Measurements from ENCODE around the gene RGPD3.
"Not testable (repeated sequence)": the region's sequence is repeated elsewhere in the genome, so short reads cannot be mapped to it uniquely, and the experiment has no call there.

RGPD3 gene

GRCh38 chr2:106468107-106468506 is at the start of gene RGPD3:
Gene RGPD3 (minus strand): TSS chr2:106468413. CDS start chr2:106468288, 125 bp downstream.
- DNase-seq (ENCODE audit: low spot score): not testable (repeated sequence)

DNA sequence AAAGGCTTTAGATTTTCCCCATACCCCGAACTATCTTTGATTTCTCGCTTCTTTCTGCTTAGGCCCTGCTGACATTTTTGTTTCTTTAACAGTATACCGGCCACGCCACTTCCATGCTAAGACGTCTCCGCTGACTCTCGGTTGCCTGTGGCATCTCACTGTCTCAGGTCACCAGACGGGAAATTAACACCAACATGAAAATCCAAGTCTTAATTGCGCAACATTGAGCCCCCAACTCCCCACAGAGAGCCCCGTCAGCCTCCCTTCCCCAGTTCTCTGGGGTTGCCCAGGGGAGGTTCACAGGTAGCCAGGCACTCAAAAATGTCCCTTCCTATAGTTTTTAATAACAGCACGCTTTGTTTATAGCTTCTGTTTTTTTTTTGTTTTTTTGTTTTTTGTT is 49.1 kb upstream of the RGPD3 start:
- DNase-seq (ENCODE audit: low spot score): no peak

- DNase-seq (ENCODE audit: low spot score): no peak
Observed at GRCh38 chr2:106516864-106517263, 48.7 kb upstream of the RGPD3 start.

- no peak for DNase-seq (ENCODE audit: low spot score)
Observed at GRCh38 chr2:106516436-106516835, 48.2 kb upstream of the RGPD3 start.

GRCh38 chr2:106514827-106515226 is 46.6 kb upstream of the RGPD3 start:
- DNase-seq (ENCODE audit: low spot score): not testable (repeated sequence)

GRCh38 chr2:106513391-106513790 is 45.2 kb upstream of the RGPD3 start:
- not testable (repeated sequence) for DNase-seq (ENCODE audit: low spot score)

- DNase-seq (ENCODE audit: low spot score): not testable (repeated sequence)
Observed at GRCh38 chr2:106511934-106512333, 43.7 kb upstream of the RGPD3 start.

GRCh38 chr2:106511476-106511901 is 43.3 kb upstream of the RGPD3 start:
- DNase-seq (ENCODE audit: low spot score): not testable (repeated sequence)

DNA sequence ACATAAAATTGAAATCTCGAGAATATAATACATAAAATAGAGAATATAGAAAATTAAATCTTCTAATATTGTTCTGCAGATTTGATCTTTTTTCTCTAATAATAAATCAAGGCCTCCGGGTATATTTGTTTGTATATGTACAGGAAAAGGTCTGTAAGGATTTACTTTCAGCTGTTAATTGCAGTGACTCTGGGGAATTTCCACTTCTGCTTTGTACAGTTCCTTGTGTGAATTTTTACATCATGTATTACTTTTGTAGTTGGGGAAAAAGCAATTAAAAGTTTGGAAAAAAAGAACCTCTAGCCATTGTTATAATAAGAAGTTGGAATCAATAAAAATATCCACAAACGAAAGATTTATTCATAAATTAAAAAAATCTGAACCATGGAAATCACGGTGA is 42.6 kb upstream of the RGPD3 start:
- not testable (repeated sequence) for DNase-seq (ENCODE audit: low spot score)

DNA sequence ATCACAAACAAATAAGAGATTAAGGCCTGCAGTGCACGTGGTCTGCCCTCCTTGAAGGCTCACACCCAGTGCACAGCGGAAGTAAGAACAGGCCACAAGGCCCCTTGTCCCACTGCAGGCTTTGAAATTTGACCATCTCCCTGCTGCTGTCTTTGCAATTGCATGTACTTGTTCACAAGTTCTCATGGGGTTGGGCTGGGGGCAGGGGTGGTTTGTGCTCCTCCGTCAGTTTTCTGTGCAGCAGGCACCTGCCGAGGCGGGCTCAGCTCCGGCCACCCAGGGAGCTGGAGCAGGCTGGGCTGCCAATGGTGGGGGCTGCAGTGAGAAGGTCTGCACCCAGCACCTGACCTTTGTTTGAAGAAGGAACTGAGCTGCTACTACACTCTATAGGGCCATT is 41.2 kb upstream of the RGPD3 start:
- not testable (repeated sequence) for DNase-seq (ENCODE audit: low spot score)

DNA sequence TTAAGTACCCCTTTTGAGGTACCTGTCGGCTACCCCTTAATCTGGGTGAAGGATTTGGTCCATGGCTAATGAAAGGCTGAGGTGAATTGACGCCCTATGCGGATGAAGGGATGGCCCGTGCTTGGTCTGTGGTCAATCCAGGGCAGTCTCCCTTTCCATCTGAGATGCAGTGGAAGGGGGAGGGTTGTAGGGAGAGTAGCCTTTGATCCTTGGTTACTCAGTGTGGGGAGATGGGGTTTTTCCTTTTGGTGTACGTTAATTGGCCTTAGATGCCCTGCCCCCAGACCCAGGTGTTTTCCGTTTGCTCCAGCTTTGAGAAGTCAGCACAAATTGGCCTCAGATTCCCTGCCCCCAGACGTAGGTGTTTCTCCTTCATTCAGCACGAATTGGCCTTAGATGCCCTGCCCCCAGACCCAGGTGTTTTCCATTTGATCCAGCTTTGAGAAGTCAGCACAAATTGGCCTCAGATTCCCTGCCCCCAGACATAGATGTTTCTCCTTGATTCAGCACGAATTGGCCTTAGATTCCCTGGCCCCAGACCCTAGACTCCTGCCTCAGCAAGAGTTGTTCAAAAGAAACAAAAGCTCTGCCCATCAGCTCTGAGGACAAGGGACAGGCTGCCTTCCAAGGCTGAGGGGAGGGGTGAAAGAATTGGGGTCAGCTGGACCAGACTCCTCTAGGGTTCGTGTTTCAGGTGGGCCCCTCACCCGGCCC is 40.6 kb upstream of the RGPD3 start:
- not testable (repeated sequence) for DNase-seq (ENCODE audit: low spot score)

GRCh38 chr2:106506002-106506687 is 37.9 kb upstream of the RGPD3 start:
- not testable (repeated sequence) for DNase-seq (ENCODE audit: low spot score)

DNA sequence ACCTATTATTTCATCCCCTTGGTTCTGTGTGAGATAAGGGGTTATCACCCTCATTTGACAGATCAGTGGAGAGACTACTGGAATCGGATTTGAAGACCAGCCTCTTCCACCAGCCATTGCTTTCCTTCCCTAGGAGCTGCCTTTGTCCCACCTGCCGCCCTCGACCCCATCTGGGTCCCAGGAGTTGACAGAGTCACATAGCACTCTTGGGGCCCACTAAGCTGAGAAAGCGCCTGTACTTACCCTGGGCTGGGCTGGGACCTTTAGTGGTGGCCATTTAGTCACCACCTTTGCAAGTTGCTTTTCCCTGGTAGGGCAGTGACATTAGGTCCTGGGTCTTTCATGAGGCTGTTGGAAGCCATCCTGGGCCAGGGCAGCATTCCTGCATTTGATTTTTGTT is 36.6 kb upstream of the RGPD3 start:
- DNase-seq (ENCODE audit: low spot score): not testable (repeated sequence)

DNA sequence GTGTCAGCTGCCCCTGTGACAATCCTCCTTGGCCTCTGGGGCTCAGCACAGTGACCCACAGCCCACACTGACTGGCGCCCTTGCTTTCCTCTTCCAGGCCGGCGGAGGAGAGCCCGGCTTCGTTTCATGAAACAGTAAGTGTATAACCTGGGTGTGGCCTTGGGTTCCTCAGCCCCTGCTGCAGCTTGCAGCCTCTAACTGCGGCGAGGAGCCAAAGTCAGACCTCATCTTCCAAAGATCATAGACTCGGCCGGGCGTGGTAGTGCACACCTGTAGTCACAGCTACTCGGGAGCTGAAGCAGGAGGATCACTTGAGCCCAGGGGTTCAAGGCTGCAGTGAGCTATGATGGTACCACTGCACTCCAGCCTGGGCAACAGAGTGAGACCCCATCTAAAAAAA is 36.0 kb upstream of the RGPD3 start:
- DNase-seq (ENCODE audit: low spot score): not testable (repeated sequence)

- DNase-seq (ENCODE audit: low spot score): not testable (repeated sequence)
Observed at GRCh38 chr2:106502351-106502750, 34.1 kb upstream of the RGPD3 start.

DNA sequence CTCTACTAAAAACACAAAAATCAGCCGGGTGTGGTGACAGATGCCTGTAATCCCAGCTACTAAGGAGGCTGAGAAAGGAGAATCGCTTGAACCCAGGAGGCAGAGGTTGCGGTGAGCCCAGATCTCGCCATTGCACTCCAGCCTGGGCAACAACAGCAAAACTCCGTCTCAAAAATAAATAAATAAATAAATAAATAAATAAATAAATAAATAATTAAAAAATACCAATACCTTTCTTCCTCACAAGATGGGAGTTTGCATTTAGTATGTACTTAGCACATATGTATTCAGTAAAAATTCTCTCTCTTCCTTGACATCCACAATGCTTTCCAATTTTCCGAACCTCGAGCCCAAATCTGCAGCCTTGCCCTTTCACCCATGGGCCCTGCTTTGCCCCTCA is 32.1 kb upstream of the RGPD3 start:
- not testable (repeated sequence) for DNase-seq (ENCODE audit: low spot score)

GRCh38 chr2:106498549-106498948 is 30.3 kb upstream of the RGPD3 start:
- not testable (repeated sequence) for DNase-seq (ENCODE audit: low spot score)

- DNase-seq (ENCODE audit: low spot score): not testable (repeated sequence)
Observed at GRCh38 chr2:106492913-106493312, 24.7 kb upstream of the RGPD3 start.

- DNase-seq (ENCODE audit: low spot score): not testable (repeated sequence)
Observed at GRCh38 chr2:106492399-106492798, 24.2 kb upstream of the RGPD3 start.

DNA sequence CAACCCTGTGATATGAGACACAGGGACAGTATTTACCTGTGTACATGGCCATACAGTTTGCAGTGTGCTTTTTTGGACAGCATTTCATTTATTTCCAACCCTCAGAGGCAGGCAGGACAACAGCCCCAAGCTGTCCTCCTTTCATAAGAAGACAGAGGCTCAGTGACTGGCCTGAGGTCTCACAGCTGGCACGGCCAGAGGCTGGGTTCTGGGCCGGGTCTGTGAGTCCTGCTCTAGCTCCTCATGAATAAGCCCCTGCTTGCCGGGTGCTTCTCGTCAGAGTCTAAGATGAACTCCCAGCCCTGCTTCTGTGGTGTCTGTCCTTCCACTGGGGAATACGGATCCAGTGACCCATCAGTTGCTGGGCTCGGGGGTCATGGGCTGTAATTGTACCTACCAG is 21.5 kb upstream of the RGPD3 start:
- DNase-seq (ENCODE audit: low spot score): not testable (repeated sequence)

GRCh38 chr2:106487386-106488191 is 19.4 kb upstream of the RGPD3 start:
- not testable (repeated sequence) for DNase-seq (ENCODE audit: low spot score)
